Measurements from ENCODE around the gene RAB11FIP4. TPM values are rescaled to one million over a fixed set of nuclear protein-coding genes. Genes with fewer than 3 reads are reported as not detected.
"Not testable (repeated sequence)": the region's sequence is repeated elsewhere in the genome, so short reads cannot be mapped to it uniquely, and the experiment has no call there.

RAB11FIP4 gene
- total and polyA plus RNA-seq, 8 donors: 4.7 to 121 (median 11.7) TPM

DNA sequence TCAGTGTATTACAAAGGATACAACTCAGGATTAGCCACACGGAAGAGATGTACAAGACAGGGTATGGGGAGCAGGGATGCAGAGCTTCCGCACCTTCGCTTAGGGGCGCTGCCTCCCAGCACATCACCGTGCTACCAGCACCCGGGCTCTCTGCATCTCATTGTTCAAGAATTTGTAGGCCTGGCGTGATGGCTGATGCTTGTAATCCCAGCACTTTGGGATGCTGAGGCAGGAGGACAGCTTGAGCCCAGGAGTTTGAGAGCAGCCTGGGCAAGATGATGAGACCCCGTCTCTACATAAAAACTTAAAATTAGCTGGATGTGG lies 43.2 kb downstream of the RAB11FIP4 start:
- no peaks in the 10 kb centered on the region for H3K9me3 ChIP-seq
- intact Hi-C loops (cut with DNase I; ENCODE audit: low total_unique reads): loop anchor here (5.0 to 10.0 kb wide), 2 partner anchors 93 to 410 kb away; no protein-coding TSS in a partner anchor
- no peak overlapping the region for H3K4me3 ChIP-seq
- H3K27me3 ChIP-seq: peaks cover 0 to 51% (median 6%) of the 10 kb centered on the region in 3 donors
- H3K27ac ChIP-seq: no peak overlapping the region
- H3K4me1 ChIP-seq: peaks cover 0 to 8% (median 7%) of the 10 kb centered on the region in 4 donors
- H3K36me3 ChIP-seq: no peaks in the 10 kb centered on the region
- 76 to 88% (median 83%) methylated on average over 8 of the region's 8 CpGs for WGBS, 5 donors
- DNase-seq: no peak
- TF ChIP-seq EP300 (IDR thresholded peaks at IDR 0.05) (no peak), POLR2A (IDR thresholded peaks at IDR 0.05) (no peak), POLR2AphosphoS5 (IDR thresholded peaks at IDR 0.05) (no peak)
- TF ChIP-seq, protein P1, sequence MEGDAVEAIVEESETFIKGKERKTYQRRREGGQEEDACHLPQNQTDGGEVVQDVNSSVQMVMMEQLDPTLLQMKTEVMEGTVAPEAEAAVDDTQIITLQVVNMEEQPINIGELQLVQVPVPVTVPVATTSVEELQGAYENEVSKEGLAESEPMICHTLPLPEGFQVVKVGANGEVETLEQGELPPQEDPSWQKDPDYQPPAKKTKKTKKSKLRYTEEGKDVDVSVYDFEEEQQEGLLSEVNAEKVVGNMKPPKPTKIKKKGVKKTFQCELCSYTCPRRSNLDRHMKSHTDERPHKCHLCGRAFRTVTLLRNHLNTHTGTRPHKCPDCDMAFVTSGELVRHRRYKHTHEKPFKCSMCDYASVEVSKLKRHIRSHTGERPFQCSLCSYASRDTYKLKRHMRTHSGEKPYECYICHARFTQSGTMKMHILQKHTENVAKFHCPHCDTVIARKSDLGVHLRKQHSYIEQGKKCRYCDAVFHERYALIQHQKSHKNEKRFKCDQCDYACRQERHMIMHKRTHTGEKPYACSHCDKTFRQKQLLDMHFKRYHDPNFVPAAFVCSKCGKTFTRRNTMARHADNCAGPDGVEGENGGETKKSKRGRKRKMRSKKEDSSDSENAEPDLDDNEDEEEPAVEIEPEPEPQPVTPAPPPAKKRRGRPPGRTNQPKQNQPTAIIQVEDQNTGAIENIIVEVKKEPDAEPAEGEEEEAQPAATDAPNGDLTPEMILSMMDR (IDR thresholded peaks at IDR 0.05): no peak

DNA sequence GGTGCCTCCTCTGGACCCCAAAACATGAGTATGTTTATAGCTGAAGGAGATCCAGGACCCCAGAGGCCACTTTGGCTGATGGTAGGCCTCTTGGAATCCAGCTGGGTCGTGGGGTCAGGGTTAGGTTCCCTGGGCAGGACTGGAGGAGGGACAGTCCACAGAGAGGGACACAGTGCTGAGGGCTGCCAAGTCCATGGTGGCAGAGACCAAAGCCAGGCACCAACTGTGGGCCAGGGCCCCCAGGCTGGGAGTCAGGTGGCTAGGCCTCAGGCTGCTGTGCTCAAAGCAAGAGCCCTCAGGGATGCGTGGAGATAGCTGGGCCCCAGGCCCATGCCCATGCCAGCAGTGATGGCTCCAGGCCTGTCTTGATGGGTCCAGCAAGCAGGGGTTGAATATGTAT lies 44.1 kb downstream of the RAB11FIP4 start:
- no peak for TF ChIP-seq EP300 (IDR thresholded peaks at IDR 0.05)
- TF ChIP-seq POLR2AphosphoS5 (IDR thresholded peaks at IDR 0.05): no peak
- TF ChIP-seq, protein P1 (IDR thresholded peaks at IDR 0.05): no peak
- no peak for TF ChIP-seq POLR2A (IDR thresholded peaks at IDR 0.05)
- Histone ChIP-seq H3K9me3 (no peaks in the 10 kb centered on the region), H3K4me3 (no peak overlapping the region), H3K27me3 (peaks cover 0 to 42% (median 6%) of the 10 kb centered on the region in 3 donors), H3K4me1 (peaks cover 0 to 8% (median 7%) of the 10 kb centered on the region in 4 donors), H3K27ac (no peak overlapping the region), H3K36me3 (no peaks in the 10 kb centered on the region)
- intact Hi-C loops (cut with DNase I; ENCODE audit: low total_unique reads): loop anchor here (5.0 to 10.0 kb wide), 2 partner anchors 92 to 409 kb away; no protein-coding TSS in a partner anchor
- 49 to 90% (median 57%) methylated on average over 2 of the region's 2 CpGs for WGBS, 5 donors
- no peak for DNase-seq

DNA sequence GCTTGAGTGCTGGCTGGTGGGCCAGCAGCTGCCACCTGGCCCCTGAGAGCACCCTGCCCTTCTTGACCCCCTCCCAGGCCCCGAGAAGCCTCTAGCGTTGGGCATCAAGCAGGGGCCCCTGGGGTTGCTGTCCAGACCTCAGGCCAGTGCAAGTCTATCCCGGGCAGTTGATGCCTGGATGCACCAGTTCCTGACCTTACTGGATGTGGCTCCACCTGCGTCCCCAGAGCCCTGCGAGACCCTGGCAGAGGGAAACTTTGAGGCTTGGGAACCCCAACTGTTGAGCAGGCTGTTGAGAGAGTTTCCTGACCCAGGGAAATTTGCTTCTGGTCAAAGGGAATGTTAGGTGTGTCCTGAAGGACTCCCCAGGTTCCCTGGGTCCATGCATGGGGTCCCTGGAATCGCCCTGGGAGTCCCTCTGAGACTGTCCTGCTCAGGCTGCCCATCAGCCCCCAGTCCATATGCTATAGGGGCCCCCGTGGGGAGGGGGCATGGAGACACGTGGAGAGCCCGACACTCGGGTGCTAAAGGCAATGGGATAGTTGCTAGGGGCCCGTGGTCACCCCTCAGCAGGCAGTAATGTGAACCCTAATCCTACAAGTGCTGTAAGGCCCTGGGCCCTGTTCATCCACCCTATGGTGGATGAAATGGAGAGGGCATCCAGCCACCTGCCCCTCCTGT lies 46.4 kb downstream of the RAB11FIP4 start:
- no peak overlapping the region for H3K4me3 ChIP-seq
- intact Hi-C loops (cut with DNase I; ENCODE audit: low total_unique reads): loop anchor here (5.0 to 10.0 kb wide), 2 partner anchors 89 to 407 kb away; no protein-coding TSS in a partner anchor
- 53 to 71% (median 64%) methylated on average over 1 to 11 of the region's 11 CpGs for WGBS, 5 donors
- H3K9me3 ChIP-seq: no peaks in the 10 kb centered on the region
- TF ChIP-seq EP300 (IDR thresholded peaks at IDR 0.05): no peak
- TF ChIP-seq POLR2A (IDR thresholded peaks at IDR 0.05): no peak
- TF ChIP-seq, protein P1 (IDR thresholded peaks at IDR 0.05): no peak
- TF ChIP-seq POLR2AphosphoS5 (IDR thresholded peaks at IDR 0.05): no peak
- no peak for DNase-seq
- no peaks in the 10 kb centered on the region for H3K36me3 ChIP-seq
- H3K4me1 ChIP-seq: peaks cover 0 to 14% (median 8%) of the 10 kb centered on the region in 4 donors
- H3K27me3 ChIP-seq: peaks cover 0 to 20% (median 0%) of the 10 kb centered on the region in 3 donors
- no peak overlapping the region for H3K27ac ChIP-seq

DNA sequence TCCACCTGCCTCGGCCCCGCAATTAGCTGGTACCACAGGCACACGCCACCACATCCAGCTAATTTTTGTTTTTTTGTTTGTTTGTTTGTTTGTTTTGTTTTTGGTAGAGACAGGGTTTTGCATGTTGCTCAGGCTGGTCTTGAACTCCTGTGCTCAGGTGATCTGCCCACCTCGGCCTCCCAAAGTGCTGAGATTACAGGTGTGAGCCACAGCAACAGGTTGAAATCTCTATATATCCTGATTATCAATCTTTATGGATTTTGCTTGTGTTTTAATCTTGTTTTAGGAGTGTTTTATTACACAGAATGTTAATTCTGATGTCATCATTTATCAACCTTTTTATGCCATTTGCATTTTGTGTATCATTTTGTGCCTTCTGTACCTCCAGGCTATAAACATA lies 48.2 kb downstream of the RAB11FIP4 start:
- no peak for DNase-seq
- Histone ChIP-seq H3K4me3 (no peak overlapping the region), H3K4me1 (peaks cover 0 to 17% (median 8%) of the 10 kb centered on the region in 4 donors), H3K9me3 (no peaks in the 10 kb centered on the region), H3K27ac (no peak overlapping the region), H3K27me3 (peaks cover 0 to under 1% (median 0%) of the 10 kb centered on the region in 3 donors), H3K36me3 (no peaks in the 10 kb centered on the region)
- 86 to 97% (median 91%) methylated on average over 4 of the region's 4 CpGs for WGBS, 5 donors
- TF ChIP-seq EP300 (IDR thresholded peaks at IDR 0.05): no peak
- intact Hi-C loops (cut with DNase I; ENCODE audit: low total_unique reads): loop anchor here (5.0 to 10.0 kb wide), 2 partner anchors 88 to 405 kb away; no protein-coding TSS in a partner anchor

DNA sequence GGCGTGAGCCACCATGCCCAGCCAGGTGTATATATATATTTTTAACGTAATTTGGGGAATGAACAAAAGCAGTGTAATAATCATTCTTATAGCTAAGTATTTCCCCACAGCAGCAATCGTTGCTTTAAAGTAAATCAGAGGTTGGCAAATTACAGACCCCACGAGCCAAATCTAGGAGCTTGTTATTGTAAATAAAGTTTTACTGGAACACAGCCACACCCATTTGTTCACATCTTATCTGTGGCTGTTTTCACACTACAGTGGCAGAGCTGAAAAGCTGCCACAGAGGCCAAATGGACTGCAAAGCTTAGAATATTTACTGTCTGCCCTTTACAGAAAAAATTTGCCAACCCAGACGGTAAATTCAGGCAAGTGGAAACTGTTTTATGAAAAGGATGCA lies 50.8 kb downstream of the RAB11FIP4 start:
- no peak overlapping the region for H3K4me3 ChIP-seq
- WGBS, 5 donors: 45 to 63% (median 51%) methylated on average over 5 of the region's 5 CpGs
- no peak overlapping the region for H3K27ac ChIP-seq
- no peak for DNase-seq
- H3K27me3 ChIP-seq: no peaks in the 10 kb centered on the region
- H3K9me3 ChIP-seq: no peaks in the 10 kb centered on the region
- intact Hi-C loops (cut with DNase I; ENCODE audit: low total_unique reads): no loop called here
- peaks cover 0 to 13% (median 5%) of the 10 kb centered on the region in 4 donors for H3K4me1 ChIP-seq
- H3K36me3 ChIP-seq: no peaks in the 10 kb centered on the region
- TF ChIP-seq POLR2AphosphoS5 (IDR thresholded peaks at IDR 0.05) (no peak), EP300 (IDR thresholded peaks at IDR 0.05) (no peak), POLR2A (IDR thresholded peaks at IDR 0.05) (no peak)
- TF ChIP-seq, protein P1 (IDR thresholded peaks at IDR 0.05): no peak

DNA sequence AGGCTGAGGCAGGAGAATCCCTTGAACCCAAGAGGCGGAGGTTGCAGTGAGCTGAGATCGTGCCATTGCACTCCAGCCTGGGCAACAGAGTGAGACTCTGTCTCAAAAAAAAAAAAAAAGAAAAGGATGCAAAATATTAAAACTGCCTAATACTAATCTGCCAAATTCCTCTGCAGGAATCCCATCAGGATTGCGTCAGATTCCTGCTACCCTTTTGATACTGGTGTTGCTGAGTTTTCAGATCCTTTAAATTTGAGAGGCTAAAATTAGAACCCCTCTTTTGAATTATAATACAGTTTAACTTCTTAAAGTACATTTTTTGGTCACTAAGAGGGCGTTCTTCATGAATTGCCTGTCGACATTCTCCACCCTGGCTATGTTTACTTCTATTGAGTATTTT lies 51.4 kb downstream of the RAB11FIP4 start:
- DNase-seq; H3K36me3 ChIP-seq; H3K27ac ChIP-seq; H3K27me3 ChIP-seq; H3K4me3 ChIP-seq; intact Hi-C loops (cut with DNase I; ENCODE audit: low total_unique reads); H3K4me1 ChIP-seq; H3K9me3 ChIP-seq: not testable (repeated sequence)
- WGBS, 5 donors: 81 to 87% (median 86%) methylated on average over 5 of the region's 5 CpGs

Data from stomach (tissue), 9 donors.